Keratinocyte (primary cell): Measurements from ENCODE around the gene GTF2H2C_2.
"Not testable (repeated sequence)": the region's sequence is repeated elsewhere in the genome, so short reads cannot be mapped to it uniquely, and the experiment has no call there.

Experiments
- CTCF ChIP-seq, 3 experiments: IDR thresholded peaks in 1 of 3; conservative IDR thresholded peaks in 1 of 3; optimal IDR thresholded peaks in 1 of 3; 2 replicates in 2 of 3; 3 replicates in 1 of 3; pipeline versions ENCODE3 to v1.5.1; 2011; ENCODE audit warnings: low read length in 3 of 3, mild to moderate bottlenecking in 3 of 3, moderate library complexity in 2 of 3, control low read depth in 1 of 3, inconsistent platforms in 1 of 3; ENCODE audit not compliant: insufficient read depth in 2 of 3; ENCODE audit errors: extremely low read depth in 1 of 3
- EZH2 ChIP-seq: IDR thresholded peaks from one replicate; pipeline ENCODE4 v1.6.1; 2012; ENCODE audit warnings: inconsistent platforms, mild to moderate bottlenecking, low read length, moderate library complexity

DNA sequence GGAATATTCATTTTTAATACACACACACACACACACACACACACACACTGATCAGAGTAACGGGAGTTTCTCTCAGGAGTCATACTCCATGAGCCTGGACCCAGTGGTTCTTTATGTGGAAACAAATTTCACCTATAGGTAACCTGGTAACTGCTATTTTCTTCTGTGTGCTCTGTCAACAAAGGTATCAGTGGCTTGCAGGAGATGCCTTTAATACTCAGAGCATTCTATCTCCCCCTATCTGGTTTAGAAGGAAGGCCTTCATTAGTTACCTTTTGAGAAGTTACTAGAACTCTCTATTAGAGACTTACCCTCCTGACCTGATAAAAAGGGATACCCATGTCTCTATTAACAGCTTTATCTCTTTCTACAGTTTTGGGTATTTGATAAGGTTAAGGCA is 34.4 kb downstream of the GTF2H2C_2 start:
- not testable (repeated sequence) for TF ChIP-seq EZH2; CTCF (optimal IDR thresholded peaks at IDR 0.05 in 1 of 3, IDR thresholded peaks at IDR 0.05 in 1 of 3, conservative IDR thresholded peaks at IDR 0.05 in 1 of 3; ENCODE audit: extremely low read depth in 1 of 3, insufficient read depth in 2 of 3, low read length in 3 of 3)
